Adipocyte (in vitro differentiated cells): ENCODE results near the gene ZNF333.
A peak's percentile ranks its signal among the peaks of the same experiment; 100 is the strongest.
"Not testable (repeated sequence)": the region's sequence is repeated elsewhere in the genome, so short reads cannot be mapped to it uniquely, and the experiment has no call there.

Source experiments
- DNase-seq: peaks from one replicate; pipeline ENCODE4 v3.0.0-alpha.2; 2015; ENCODE audit warnings: low read depth
- H3K27me3 ChIP-seq: replicated peaks from 2 replicates; pipeline ENCODE4 v1.7.0; 2013; ENCODE audit warnings: mild to moderate bottlenecking, low read length, moderate library complexity; ENCODE audit not compliant: control insufficient read depth, insufficient read depth
- H3K36me3 ChIP-seq: 2 replicates; pipeline ENCODE4 v1.7.0; 2013; ENCODE audit warnings: low read length, mild to moderate bottlenecking, moderate library complexity; ENCODE audit not compliant: control insufficient read depth, insufficient read depth, severe bottlenecking
- H3K4me1 ChIP-seq: 2 replicates; pipeline ENCODE4 v1.7.0; 2013; ENCODE audit warnings: mild to moderate bottlenecking, low read length, moderate library complexity; ENCODE audit not compliant: control insufficient read depth, insufficient read depth
- H3K4me3 ChIP-seq: 2 replicates; pipeline ENCODE4 v1.7.0; 2013; ENCODE audit warnings: mild to moderate bottlenecking, low read length, moderate library complexity
- H3K9ac ChIP-seq: 2 replicates; pipeline ENCODE4 v1.7.0; 2013; ENCODE audit warnings: mild to moderate bottlenecking, low read length, moderate library complexity
- H3K9me3 ChIP-seq: 2 replicates; pipeline ENCODE4 v1.7.0; 2013; ENCODE audit warnings: mild to moderate bottlenecking, low read length, moderate library complexity; ENCODE audit not compliant: control insufficient read depth

ZNF333 gene

DNA sequence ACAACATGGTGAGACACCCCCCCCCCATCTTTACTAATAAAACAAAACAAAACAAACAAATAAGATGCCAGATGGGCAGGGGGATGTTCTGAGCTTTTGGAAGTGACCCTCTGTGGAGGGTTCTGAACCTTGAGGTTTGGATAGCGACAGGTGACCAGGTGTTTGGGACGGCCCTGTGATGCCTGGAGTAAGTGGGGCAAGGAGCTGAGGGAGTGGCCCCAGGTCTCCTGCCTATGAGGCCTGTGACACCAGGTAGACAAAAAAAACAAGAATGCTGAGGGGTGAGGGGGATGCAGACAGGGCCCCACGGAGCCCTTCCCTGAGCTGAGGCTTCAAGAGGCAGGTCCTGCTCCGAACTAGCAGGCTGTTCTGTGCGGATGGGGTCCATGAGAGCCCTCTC is 79.4 kb downstream of the ZNF333 start:
- H3K4me1 ChIP-seq = no peaks in the 10 kb centered on the region
- no peaks in the 10 kb centered on the region for H3K27me3 ChIP-seq
- H3K36me3 ChIP-seq = no peaks in the 10 kb centered on the region
- DNase-seq = no peak
- no peak overlapping the region for H3K4me3 ChIP-seq
- H3K9ac ChIP-seq = no peak overlapping the region
- H3K9me3 ChIP-seq = no peaks in the 10 kb centered on the region

DNA sequence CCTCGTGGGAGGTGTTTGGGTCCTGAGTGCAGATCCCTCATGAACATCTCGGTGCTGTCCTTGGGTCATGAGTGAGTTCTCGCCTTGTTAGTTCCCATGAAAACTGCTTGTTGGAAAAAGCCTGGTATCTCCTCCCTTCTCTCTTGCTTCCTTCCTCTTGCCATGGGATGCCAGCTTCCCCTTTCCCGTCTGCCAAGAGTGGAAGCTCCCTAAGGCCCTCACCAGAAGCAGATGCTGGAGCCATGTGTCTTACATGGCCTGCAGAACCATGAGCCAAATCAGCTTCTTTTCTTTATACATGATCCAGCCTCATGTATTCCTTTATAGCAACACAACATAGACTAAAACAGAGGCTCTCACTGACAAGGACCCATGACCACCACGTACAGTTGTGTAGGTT is 80.3 kb downstream of the ZNF333 start:
- no peaks in the 10 kb centered on the region for H3K4me1 ChIP-seq
- H3K9ac ChIP-seq = no peak overlapping the region
- no peaks in the 10 kb centered on the region for H3K9me3 ChIP-seq
- no peaks in the 10 kb centered on the region for H3K36me3 ChIP-seq
- no peaks in the 10 kb centered on the region for H3K27me3 ChIP-seq
- no peak overlapping the region for H3K4me3 ChIP-seq
- no peak for DNase-seq

DNA sequence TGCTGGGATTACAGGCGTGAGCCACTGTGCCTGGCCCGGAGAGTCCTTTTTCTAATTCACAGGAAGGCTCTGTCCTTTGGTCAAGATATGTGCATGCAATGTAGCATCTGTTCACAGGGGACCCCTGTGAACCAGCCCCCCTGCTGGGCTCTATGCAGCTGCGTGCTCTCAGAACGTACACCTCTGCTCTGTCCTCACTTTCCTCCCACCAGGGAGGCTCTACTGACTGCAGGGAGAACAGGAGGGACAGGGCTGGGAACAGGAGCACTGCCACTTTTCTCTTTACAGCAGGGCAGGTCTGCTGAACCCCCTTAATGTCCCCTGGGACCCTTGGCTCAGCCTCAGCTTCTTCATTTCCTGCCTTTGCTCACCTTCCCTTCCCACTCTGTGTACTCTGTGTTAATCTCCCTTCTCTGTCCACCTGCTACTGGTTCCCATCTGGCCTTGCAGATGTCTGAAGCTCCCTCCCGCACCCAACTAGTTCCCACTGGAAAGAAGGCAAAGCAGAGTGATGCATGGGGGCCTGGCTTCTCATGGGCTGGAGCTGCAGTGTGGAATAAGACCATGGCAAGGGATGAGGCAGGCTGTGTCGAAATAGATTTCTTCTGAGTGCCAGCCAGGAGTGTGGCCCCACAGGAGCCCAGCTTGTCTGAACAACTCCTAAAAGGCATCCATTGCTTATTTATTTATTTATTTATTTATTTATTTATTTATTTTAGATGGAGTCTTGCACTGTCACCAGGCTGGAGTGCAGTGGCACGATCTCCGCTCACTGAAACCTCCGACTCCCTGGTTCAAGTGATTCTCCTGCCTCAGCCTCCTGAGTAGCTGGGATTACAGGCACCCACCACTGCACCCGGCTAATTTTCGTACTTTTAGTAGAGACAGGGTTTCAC is 81.3 kb downstream of the ZNF333 start:
- no peaks in the 10 kb centered on the region for H3K9me3 ChIP-seq
- no peaks in the 10 kb centered on the region for H3K36me3 ChIP-seq
- peaks cover 3% of the 10 kb centered on the region for H3K27me3 ChIP-seq
- H3K4me1 ChIP-seq = no peaks in the 10 kb centered on the region
- no peak overlapping the region for H3K4me3 ChIP-seq
- DNase-seq = no peak
- H3K9ac ChIP-seq = no peak overlapping the region

DNA sequence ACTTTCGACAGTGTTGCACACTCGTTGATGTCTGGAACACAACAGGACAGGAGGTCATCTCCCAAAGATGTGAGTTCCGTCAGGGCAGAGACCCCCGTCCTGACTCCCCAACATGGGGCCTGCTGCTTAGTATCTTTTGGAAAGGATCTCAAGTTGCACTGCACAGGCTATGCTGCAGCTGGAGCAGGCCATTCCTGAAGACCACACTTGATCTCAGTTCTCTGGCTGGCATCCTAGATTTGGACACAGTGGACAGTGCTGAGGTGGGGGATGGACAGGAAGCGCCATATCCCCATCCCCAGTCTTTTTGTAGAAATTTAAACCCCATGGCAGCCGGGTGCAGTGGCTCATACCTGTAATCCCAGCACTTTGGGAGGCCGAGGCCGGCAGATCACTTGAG is 82.6 kb downstream of the ZNF333 start:
- H3K27me3 ChIP-seq = peaks cover 4% of the 10 kb centered on the region
- H3K9ac ChIP-seq = no peak overlapping the region
- DNase-seq = no peak
- no peaks in the 10 kb centered on the region for H3K9me3 ChIP-seq
- H3K4me1 ChIP-seq = no peaks in the 10 kb centered on the region
- no peaks in the 10 kb centered on the region for H3K36me3 ChIP-seq
- no peak overlapping the region for H3K4me3 ChIP-seq

DNA sequence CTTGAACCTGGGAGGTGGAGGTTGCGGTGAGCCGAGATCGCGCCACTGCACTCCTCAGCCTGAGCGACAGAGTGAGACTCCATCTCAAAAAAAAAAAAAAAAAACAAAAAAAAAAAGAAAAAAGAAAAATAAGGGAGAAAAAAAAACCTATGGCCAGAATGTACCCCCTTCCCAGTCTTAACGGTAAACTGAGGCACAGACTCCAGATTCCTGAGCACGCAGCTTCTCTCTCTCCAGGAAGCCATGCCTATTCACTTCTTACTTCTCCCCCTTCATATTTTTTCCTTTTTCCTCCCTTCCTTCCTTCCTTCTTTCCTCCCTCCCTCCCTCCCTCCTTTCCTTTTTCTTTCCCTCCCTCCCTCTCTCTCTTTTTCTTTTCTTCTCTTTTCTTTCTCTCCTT is 83.1 kb downstream of the ZNF333 start:
- Histone ChIP-seq H3K9ac (no peak overlapping the region), H3K27me3 (peaks cover 4% of the 10 kb centered on the region), H3K9me3 (no peaks in the 10 kb centered on the region), H3K4me1 (no peaks in the 10 kb centered on the region), H3K36me3 (no peaks in the 10 kb centered on the region), H3K4me3 (no peak overlapping the region)
- DNase-seq = no peak

DNA sequence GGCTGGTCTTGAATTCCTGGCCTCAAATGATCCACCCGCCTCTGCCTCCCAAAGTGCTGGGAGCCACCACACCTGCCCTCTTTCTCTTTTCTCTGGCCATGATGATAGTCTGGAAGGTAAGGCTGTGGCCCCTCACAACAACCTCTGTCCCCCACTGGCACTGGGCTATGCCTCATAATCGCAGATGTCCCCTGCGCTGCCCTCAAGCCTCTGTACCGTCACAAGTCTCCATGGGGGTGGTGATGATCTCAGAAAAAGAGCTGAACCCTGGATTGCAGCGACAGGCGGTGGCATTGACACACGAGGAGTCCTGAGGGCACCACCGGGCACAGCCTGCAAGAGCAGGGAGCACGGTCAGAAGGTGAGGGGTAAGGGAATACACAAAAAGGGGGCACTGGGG is 83.9 kb downstream of the ZNF333 start:
- not testable (repeated sequence) for H3K36me3 ChIP-seq, DNase-seq, H3K27me3 ChIP-seq, H3K9ac ChIP-seq, H3K4me1 ChIP-seq, H3K4me3 ChIP-seq, H3K9me3 ChIP-seq

DNA sequence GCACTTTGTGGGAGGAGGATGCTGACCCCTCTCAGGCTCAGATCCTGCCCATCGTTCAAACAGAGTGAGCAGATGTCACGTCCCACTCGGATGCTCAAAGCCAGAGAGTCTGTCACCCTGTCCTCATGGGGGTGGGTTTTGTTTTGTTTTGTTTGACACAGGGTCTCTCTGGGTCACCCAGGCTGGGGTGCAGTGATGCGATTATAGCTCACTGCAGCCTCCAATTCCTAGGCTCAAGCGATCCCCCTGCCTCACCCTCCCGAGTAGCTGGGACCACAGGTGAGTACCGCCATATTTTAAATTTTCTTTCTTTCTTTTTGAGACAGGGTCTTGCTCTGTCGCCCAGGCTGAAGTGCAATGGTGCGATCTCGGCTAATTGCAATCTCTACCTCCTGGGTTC is 84.5 kb downstream of the ZNF333 start:
- H3K36me3 ChIP-seq = no peaks in the 10 kb centered on the region
- no peaks in the 10 kb centered on the region for H3K4me1 ChIP-seq
- no peaks in the 10 kb centered on the region for H3K9me3 ChIP-seq
- no peak for DNase-seq
- H3K9ac ChIP-seq = no peak overlapping the region
- H3K4me3 ChIP-seq = no peak overlapping the region
- peaks cover 4% of the 10 kb centered on the region for H3K27me3 ChIP-seq

DNA sequence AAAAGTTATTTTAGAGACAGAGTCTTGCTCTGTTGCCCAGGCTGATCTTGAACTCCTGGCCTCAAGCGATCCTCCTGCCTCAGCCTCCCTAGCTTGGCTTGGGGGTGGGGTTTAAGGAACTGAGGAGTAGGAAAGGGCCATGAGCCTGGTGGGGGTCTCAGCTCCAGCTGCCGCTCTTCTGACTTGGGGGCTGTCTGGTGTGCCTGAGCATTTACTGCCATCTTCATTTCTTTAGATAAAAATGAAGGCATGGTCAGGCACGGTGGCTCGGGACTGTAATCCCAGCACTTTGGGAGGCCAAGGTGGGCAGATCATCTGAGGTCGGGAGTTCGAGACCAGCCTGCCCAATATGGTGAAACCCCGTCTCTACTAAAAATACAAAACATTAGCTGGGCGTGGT is 85.5 kb downstream of the ZNF333 start:
- not testable (repeated sequence) for H3K9ac ChIP-seq, H3K4me3 ChIP-seq, DNase-seq

DNA sequence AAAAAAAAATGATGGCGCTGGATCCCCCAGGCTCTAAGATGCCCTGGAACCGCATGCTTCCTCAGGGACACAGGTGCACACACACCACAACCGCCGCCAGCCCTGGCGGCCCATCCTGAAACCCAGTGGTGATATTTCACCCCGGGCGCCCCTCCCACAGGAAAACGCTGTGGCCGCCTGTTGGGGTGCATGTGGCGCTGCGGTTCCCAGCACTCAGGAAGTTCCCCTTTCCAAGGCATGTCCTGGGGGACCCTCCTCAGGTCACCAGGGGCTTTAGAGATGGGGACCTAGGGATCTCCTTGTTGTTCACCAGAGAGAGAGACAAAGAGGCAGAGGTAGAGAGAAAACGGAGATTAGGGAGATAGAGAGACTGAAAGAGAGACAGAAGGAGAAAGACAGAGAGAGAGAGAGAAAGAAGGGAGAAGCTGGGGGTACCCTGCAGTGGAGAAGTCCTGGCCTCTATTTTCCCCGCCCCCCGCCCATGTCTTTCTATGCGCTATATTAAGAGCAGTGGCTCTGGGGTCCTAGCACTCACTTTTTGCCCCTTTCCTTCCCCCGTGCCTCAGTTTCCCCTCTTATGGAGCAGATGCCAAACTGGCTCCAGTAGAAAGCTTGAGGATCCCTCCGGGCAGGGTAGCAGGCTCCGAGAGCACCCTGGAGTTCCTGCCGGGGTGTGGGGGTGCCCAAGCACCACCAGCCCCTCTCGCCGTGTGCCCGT is 86.2 kb downstream of the ZNF333 start:
- Histone ChIP-seq H3K4me3 (peak overlapping the region; percentile 56), H3K4me1 (no peaks in the 10 kb centered on the region), H3K9me3 (no peaks in the 10 kb centered on the region), H3K9ac (no peak overlapping the region), H3K27me3 (peaks cover 4% of the 10 kb centered on the region), H3K36me3 (no peaks in the 10 kb centered on the region)
- no peak for DNase-seq

More for the DNA sequence above, 85.5 kb downstream of the ZNF333 start:
- not testable (repeated sequence) for H3K9me3 ChIP-seq, H3K36me3 ChIP-seq, H3K27me3 ChIP-seq, H3K4me1 ChIP-seq

DNA sequence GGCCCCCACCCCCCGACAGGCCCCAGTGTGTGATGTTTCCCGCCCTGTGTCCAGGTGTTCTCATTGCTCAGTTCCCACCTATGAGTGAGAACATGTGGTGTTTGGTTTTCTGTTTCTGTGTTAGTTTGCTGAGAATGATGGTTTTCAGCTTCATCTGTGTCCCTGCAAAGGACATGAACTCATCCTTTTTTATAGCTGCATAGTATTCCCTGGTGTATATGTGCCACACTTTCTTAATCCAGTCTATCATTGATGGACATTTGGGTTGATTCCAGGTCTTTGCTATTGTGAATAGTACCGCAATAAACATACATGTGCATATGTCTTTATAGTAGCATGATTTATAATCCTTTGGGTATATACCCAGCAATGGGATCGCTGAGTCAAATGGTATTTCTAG is 87.8 kb downstream of the ZNF333 start:
- H3K4me3 ChIP-seq, H3K4me1 ChIP-seq: not testable (repeated sequence)

DNA sequence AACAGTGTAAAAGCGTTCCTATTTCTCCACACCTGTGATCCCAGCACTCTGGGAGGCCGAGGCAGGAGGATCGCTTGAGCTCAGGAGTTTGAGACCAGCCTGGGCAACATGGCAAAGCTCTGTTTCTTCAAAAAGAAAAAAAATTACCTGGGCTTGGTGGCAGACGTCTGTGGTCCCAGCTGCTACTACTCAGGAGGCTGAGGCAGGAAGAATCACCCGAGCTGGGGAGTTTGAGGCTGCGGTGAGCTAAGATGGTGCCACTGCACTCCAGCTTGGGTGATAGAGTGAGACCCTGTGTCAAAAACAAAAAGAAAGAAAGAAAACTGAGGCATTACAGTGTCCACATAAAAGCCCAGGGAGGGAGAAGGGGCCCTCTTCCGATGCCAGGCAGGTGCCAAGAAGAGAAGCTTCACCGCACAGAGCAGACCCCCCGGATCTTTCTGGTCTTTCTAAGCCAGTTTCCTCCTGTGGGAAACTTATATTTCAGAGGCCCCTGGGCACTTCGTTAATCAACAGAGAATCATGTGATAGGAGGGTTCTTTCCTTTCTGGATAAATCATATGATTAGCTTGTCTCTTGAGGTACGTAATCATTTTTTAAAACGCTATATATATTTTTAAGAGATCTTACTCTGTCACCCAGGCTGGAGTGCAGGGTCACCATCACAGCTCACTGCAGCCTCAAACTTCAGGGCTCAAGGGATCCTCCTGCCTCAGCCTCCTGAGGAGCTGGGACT is 88.4 kb downstream of the ZNF333 start, which contains the start of gene ADGRE2:
Gene ADGRE2 (minus strand): TSS at position 451 of the 736 bp plus-strand sequence. CDS start 1,804 bp downstream, outside the sequence.
- not testable (repeated sequence) for H3K9me3 ChIP-seq, DNase-seq, H3K27me3 ChIP-seq

More for the DNA sequence above, 87.8 kb downstream of the ZNF333 start:
- not testable (repeated sequence) for H3K9ac ChIP-seq, H3K9me3 ChIP-seq, H3K27me3 ChIP-seq, DNase-seq, H3K36me3 ChIP-seq

More for the DNA sequence above, 88.4 kb downstream of the ZNF333 start, which contains the start of gene ADGRE2:
- not testable (repeated sequence) for H3K4me1 ChIP-seq, H3K4me3 ChIP-seq, H3K36me3 ChIP-seq, H3K9ac ChIP-seq
